ENCODE results near the gene FPGS.
"Not testable (repeated sequence)": the region's sequence is repeated elsewhere in the genome, so short reads cannot be mapped to it uniquely, and the experiment has no call there.

The FPGS gene

DNA sequence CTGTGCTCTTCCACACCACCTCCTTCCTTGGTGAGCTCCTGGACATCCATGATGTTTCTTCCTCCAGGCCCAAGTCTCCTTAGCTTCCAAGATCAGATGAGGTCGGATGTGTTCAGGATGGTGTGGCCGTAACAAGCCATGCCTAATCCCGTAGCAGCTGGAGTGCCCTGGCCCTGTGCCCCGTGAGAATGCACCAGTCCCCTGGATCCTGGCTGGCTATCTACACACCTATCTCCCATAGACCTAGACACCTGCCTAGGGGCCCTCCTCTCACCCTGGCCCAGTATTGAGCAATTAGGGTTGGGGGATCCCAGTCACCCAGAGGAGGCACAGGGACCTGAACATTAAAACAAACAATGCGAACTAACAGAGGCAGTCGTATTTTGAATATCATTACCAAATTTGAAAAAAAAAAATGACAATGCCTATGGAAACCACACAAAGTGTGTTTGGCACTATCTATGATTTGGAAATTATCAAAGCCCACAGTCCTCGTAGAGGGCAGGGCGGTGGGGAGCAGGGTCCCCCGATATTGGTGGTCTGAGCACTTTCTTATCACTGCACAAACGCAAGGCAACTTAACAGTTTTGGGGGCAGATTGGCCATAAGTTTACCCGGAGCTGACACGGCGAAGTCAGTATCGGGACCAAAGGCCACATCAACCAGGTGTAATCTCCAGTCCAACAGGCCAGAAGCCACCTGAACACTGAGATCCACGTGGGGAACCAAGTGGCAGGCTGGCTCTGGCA, 38.6 kb downstream of the FPGS start:
- DNase-seq: no peak

DNA sequence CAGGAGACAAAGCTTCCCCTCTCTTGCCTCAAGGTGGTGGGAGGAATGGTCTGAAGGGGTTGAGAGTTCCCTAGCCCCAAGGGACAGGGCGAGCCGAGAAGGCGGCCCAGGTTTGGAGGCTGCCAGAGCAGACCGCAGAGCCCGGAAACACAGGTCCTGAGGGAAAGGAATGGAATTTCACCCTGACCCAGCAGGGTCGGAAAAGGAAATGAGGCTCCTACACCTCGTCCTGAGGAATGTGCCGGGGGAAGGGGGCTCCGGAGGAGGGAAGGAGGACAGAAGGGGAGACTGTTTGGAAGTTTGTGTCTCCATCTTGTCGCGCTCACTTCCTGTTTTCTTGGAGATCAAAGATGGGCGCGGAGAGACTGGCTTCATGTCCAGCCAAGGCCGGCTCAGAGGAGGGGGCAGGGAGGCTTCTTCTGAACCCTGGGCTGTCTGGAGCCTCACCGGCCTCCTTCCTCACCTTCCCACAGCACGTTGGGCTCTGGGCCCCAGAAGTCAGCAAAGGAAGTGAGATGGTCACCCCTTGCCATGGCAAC, 42.2 kb downstream of the FPGS start:
- DNase-seq: no peak

DNA sequence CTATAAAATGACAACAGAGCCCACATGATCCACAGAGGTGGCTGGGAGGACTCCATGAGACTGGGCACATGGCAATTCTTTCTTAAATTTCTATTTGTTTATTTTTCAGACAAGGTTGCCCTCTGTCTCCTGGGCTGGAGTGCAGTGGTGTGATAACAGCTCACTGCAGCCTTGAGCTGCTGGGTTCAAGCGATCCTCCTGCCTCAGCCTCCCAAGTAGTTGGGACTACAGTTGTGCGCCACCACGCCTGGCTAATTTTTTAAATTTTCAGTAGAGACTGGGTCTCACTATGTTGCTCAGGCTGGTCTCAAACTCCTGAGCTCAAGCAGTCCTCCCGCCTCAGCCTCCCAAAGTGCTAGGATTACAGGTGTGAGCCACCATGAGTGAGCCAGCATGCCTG, 42.9 kb downstream of the FPGS start:
- DNase-seq: not testable (repeated sequence)

DNA sequence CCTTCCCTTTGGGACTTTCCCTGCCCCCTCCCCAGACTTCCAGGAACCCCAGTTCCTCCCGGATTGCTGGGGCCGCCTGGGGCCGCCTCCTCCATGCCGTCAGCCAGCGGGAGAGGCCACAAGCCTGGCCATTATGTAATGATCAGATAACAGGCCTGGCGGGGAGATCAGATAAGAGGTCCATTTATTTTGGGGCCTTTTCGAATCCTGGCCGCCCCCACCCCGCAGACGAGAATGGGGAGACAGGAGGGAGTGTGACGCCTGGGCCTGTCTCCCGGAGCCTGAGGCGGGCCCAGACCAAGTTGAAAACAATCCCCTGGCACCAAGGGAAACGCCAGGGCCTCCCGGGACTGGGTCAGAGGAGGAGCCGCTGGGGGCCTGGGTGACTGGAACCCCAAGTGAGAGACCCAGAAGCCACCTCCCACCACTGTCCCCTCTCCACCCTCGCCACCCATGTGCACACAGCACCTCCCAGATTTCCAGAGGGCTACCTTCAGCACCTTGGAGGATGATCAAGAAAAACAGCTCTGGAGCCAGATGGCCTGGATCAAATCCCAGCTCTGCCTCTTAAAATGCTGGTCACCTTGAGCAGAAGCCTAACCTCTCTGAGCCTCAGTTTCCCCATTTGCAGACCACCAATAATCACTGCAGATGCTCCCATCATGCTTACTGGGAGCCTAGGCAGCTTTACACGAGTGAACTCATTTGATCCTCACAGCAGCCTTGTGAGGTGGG, 43.9 kb downstream of the FPGS start:
- DNase-seq: no peak

DNA sequence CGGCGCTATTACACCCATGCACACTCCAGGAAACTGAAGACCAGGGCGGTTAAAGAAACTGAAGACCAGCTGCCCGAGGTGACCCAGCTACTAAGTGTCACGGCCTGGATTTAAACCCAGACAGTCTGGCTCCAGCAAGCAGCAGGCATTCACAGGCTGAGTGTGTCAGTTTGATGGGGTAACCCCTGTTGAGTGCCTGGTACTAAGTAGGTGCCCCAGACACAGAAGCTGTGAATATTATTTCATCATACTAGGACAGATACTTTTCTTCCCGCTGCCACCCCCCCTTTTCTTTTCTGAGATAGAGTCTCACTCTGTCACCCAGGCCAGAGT, 44.5 kb downstream of the FPGS start:
- no peak for DNase-seq

DNA sequence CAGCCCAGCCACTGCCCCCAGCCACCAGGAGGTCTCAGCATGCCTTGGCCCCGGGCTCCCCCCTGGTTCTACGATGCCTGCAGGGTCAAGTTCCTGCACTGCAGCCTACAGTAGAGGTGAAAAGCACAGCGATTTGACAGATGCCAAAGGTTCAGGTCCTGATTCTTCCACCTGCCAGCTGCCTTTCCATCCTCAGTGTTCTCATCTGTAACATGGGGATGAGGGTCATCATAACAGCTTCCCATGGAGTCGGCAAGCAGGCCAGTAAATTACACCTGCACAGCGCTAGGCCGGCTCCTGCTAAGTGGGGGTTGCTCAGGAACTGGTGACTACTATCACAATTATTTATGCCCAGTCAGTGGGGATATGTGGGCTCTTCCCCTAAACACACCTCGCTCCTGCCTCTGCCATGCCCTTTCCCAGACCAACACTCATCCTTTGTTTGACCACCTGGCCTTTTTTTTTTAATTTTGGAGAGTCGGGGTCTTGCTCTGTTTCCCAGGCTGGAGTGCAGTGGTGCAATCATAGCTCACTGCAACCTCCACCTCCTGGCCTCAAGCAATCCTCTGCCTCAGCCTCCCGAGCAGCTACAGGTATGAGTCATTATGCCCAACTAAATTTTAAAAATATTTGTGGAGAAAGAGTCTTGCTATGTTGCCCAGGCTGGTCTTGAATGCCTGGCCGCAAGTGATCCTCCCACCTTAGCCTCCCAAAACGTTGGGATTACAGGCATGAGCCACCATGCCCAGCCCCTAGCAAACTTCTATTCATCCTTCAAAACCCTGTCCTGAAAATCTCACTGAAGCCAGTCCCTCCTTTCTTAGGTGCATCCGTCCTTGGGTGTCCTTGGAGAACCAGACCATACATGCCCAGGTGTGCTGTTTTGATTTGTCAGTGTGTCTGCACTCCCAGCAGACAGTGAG, 45.4 kb downstream of the FPGS start:
- no peak for DNase-seq

DNA sequence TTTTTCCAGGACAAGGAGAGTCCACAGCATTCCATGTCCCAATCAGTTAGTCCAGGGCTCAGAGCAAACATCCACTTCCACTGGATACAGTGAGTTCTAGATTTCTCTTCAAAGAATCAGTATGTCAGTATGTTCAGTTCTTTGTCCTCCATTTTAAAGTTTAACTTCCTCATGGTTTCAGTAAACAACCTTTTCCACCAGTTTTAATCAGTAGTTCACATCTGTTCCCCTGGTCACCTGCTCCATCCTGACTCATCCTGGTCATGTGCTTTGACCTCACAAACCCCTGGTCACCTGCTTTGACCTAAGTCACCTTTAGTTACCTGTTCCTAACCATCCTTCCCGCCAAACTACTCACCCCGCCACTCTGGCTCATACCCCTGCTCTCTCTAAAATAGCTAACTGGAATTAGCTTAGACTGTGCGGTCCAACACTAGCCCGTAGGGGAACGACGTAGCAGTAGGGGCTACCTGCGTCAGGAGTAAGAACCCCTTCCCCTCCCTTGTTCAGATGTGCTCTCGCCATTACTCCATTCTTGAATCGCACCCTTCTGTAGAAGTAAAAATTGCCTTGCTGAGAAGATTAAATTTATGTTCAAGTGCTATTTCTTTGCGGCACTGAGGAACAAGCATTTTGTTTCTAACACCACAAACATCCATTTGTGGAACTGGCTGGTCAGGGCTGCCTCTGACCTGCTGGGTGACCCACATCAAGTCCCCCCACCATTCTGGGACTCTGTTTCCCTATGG, 46.2 kb downstream of the FPGS start:
- no peak for DNase-seq

DNA sequence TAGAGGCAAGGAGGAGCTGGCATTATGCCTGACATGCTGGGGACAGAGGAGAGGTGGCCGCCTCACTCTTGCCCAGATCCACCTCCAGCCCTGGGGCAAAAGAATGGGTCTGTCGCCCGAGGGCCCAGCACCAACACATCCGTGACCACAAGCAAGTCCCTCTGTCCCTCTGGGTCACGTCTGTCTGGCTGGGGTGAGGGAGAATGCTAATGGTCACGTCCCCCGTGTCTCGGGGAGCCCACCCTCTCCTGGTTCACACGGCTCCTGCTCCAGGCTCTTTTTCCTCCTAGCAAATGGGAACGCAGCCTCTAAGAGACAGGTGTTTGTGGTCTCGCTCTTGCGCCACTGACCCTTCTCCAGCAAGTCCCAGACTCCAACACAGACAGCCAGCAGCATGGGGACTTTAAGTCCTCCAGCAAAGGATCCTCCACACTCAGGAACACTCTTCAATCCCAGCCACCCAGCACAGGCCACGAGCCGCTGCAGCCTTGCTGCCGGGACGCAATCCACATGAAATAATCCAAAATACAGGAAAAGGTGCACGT, 47.7 kb downstream of the FPGS start:
- no peak for DNase-seq

DNA sequence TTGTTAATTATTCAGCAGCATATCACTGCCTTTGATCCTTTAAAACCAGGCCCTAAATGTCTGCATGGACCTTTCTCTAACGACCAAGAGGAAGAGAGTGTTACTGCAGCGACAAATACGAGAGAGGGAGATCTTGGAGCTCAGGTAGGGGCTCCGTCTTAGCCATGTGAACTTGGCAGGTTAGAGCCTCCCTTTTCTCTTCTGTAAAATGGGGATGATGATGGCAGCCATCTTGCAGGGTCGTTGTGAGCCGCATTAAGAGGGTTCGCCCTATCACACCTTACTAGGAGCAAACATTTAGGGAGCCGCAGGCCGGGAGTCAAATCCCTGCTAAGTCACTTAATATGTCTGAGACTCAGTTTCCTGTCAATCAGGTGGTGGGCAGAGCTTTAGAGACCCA, 50.1 kb downstream of the FPGS start:
- no peak for DNase-seq

DNA sequence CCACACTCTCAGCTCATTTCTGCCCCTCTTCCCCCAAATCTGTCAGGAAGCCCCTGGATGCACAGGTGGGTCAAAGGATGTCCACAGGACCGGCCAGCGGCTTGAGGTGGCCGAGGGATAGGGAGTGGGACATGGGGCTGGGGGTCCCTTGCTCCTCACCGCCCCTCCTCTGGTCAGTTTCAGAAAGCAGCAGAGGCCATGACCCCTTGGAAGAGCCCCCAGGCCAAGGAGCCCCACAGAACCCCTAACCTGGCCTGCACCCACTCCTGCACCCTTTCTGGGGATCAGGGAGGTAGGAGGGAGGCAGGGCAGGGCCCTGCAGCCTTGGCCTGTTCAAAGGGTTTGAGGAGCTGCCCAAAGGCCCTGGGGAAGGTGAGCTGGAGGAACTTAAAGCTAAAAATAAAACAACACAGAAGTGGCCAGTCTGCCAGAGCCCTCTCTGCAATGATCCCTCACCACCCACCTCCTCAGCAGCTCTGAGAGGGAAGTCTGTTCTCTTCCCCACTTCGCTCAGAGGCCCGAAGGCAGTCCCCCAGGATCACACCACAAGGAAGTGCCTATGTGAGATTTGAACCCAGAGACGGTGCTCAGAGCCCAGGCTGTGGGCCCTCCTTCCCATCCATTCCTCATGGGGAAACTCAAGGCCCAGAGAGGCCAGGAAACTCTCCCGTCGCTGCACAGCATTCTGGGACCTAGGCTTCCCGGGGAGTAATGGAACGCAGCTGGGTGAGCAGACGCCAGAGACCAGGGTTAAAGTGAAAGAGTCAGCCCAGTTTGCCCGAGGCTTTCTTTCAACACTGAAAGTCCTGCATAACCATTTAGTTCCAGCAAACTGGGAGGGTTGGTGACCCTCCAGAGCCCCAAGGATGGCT, 50.9 kb downstream of the FPGS start:
- no peak for DNase-seq

DNA sequence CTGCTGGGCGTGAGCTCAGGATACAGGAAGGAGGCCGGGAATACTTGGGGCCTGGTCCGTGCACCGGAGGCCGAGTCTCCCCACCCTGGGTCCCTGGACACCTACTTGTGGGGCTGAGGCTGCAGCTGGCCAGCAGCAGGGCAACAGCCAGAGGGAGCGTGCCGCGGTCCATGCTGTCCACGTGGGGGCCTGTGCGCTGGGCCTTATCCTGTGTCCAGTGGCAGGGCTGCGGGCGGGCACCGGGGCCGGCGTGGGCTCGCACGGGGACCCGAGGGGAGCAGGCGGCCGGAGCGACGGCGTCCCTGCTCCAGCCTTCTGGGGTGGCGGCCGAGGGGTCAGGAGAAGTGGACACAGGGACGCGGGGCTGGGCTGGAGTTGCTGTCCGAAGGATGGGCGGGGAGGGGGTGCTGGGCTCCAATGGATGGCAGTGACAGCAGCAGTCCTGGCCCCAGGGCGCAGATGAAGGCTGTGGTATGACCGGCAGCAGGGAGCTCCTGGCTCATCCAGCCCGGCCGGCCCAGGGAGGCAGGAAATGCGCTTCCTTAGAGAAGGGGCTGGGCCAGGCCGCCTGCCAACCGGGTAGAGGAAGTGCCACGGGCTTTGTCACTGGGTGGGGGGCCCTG, 51.6 kb downstream of the FPGS start, which contains the start of gene ENG:
ENG (minus strand) TSS at position 475 of the 623 bp plus-strand sequence; CDS start at position 172, 303 bp downstream.
- DNase-seq: no peak

DNA sequence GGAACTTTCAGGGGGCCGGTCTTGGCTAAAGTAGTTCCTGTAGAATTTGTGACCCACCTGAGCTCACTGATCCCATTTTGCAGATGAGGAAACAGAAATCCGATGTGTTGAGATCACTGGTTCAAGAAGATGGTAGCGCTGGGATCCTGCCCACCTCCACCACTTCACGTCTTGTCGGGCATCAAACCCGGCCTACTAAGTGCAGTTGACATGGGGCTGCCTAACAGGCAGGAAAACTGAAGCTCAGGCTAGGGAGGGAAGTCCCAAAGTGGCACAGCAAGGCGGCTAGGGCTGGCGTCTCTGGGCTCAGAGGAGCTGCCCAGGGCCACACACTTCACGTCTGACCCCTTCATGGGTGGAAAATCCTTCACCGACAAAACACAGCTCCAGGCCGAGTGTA, 52.3 kb downstream of the FPGS start:
- no peak for DNase-seq

DNA sequence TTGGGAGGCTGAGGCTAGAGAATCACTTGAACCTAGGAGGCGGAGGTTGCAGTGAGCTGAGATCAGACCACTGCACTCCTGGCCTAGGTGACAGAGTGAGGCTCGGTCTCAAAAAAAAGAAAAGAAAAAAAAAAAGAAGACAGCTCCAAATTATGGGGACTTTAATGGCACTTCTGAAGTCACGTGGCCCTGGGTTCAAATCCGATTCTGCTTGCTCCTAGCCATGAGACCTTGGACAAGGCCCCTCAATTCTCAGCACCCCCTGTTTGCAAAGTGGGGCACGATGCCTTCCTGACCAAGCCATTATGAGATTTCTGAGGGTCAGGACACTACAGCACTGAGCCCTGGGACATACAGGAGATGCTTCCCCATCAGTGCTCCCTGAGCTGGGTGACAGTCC, 52.8 kb downstream of the FPGS start:
- DNase-seq: no peak

DNA sequence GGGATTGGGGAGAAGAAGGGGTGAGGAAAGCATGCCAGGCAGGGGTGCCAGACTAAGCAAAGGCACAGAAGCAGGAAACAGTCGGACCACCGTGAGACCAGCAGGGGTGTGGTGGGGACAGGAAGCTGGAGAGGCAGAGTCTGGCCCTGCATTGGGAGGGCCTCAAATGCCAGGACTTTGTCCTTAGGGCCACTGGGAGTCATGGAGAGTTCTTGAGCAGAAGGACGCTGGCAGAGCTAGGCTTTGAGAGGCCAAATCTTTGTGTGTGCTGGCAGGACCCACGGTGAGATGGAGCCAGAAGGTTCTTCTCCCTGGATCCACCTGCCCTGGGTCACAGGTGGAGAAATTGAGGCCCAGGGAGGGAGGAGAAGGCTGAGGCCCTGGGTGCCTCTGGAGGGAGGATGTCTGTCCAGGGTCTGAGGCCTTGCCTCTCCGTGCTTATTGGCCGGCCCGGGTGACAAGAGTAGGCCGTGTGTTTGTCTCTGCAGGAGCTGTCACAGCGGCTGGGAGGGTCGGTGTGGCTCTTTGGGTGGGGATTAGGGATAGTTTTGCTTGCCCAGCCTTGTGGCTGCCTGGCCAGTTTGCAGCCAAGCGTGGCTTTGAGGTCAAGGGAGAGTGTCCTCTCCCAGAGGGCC, 53.5 kb downstream of the FPGS start:
- DNase-seq: no peak

DNA sequence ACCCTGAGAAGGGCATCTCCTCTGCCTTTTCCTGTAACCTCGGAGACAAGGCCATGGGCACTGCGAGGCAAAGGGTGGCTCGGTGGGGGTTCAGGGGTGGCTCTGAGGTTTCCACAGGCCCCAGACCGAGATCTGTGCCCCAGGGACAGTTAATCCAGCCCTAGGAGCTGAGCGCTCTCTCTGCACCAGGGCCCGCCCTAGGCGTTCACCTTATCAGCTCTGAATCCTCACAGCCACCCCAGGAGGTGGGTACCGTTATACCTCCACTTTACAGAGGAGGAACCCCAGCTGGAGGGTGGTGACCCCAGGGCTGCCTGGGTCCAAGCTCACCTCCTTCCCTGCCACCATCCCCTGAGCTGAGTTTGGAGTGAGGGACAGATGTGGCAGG, 54.0 kb downstream of the FPGS start:
- DNase-seq: no peak

DNA sequence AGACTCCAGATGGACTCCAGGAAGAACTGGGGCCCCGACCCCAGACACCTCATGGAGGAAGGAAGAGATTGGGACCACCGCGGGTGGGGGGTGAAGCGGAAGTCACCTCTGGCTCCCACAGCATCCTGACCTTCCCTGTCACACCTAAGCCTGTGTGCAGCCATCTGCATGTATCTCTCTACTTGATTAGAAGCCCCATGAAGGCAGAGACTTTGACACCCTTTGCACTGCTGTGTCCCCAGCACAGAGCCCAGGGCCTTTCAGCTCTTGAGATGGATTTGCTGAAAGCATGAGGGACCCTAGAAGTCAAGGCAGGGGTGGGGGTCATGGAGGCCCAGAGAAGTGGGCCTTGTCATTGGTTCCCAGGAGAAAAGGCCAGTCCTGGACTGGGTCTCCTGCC, 54.6 kb downstream of the FPGS start:
- DNase-seq: no peak

DNA sequence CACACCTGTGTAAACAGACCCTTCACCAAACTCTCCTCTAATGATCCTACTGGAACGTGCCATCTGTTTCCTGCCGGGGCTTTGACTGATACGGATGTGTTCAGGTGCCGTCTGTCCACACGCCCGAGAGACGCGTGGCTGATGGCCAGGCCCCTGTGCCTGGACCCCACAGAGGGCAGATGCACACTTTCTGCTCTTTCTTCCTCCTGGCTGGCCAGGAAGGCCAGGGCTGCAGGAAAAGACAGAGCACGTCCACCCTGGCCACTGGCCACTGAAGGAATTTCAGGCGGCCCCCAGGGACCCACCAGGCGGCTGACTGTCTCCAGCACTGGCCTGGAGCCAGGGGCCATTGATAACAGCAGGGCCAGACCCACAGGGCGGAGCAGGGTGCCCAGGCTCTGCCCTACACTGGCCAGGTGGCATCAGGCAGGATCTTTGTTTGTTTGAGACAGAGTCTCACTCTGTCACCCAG, 55.4 kb downstream of the FPGS start:
- DNase-seq: no peak

DNA sequence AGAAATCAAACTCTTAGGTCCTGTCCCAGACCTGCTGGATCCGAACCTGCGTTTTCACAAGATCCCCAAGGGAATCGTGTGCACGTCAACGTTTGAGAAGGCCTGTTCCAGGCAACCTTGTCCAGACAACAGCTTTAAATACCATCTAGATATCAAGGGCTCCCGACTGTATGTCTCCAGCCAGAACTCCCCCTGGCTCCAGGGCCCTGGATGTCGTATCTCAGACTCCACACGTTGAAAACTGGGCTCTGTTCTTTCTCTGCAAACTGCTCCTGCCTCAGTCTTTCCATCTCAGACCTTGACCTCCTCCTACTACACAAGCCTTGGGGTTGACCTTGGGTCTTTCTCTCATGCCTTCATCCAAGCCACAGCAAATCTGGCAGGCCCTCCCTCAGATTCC, 57.6 kb downstream of the FPGS start:
- DNase-seq: no peak

DNA sequence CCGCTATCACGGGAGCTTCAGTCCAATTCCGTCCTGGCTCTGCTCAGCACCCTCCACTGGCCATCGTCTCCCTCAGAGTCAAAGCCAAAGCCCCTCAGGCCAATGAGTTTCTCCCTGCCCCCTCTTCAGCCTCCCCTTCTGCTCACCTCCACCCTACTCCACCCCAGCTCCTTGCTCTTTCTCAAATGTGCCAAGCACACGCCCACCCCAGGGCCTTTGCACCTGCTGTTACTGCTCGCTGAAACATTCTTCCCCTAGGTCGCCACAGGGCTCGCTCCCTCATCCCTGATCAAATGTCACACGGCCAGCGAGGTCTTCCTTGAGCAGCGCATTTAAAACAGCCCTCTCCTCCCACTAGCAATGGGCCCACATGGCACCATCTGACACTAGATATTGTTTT, 58.1 kb downstream of the FPGS start:
- no peak for DNase-seq
